Measurements from ENCODE around the gene GPR156.
"Not testable (repeated sequence)": the region's sequence is repeated elsewhere in the genome, so short reads cannot be mapped to it uniquely, and the experiment has no call there.

The GPR156 gene

GRCh38 chr3:120245386-120245785, 39.6 kb downstream of the GPR156 start:
- H3K4me1 ChIP-seq = peaks cover 0 to 4% (median 0%) of the 10 kb centered on the region in 10 experiments; a peak in 1 of 20 replicates
- no peaks in the 10 kb centered on the region for H3K9me3 ChIP-seq (replicated peaks in 1 of 11)
- no peaks in the 10 kb centered on the region for H3K27me3 ChIP-seq
- H3K36me3 ChIP-seq = no peaks in the 10 kb centered on the region
- H3K4me3 ChIP-seq = no peak overlapping the region
- H3K9ac ChIP-seq = no peak overlapping the region; a peak in 1 of 22 replicates
- H3K27ac ChIP-seq = no peak overlapping the region
- H3K4me2 ChIP-seq = no peak overlapping the region
- no peak for TF ChIP-seq Cebpa-rat (IDR thresholded peaks at IDR 0.05)
- H4K20me1 ChIP-seq = no peaks in the 10 kb centered on the region

- no peaks in the 10 kb centered on the region for H3K9me3 ChIP-seq (replicated peaks in 1 of 11)
- peaks cover 0 to 4% (median 0%) of the 10 kb centered on the region in 10 experiments; a peak in 1 of 20 replicates for H3K4me1 ChIP-seq
- no peak overlapping the region for H3K27ac ChIP-seq
- H4K20me1 ChIP-seq = no peaks in the 10 kb centered on the region
- H3K9ac ChIP-seq = no peak overlapping the region; a peak in 1 of 22 replicates
- no peaks in the 10 kb centered on the region for H3K27me3 ChIP-seq
- no peak overlapping the region for H3K4me2 ChIP-seq
- H3K4me3 ChIP-seq = no peak overlapping the region
- no peak for TF ChIP-seq Cebpa-rat (IDR thresholded peaks at IDR 0.05)
- no peaks in the 10 kb centered on the region for H3K36me3 ChIP-seq
Measured at GRCh38 chr3:120244834-120245225, 40.2 kb downstream of the GPR156 start.

GRCh38 chr3:120239644-120240043, 45.4 kb downstream of the GPR156 start:
- Histone ChIP-seq H3K9me3 (replicated peaks in 1 of 11) (0 out of 22 replicates have a peak, but pooled peaks cover 0 to 3% (median 0%) of the 10 kb centered on the region in 11 experiments), H3K27me3 (no peaks in the 10 kb centered on the region), H3K4me3 (no peak overlapping the region), H3K9ac (no peak overlapping the region), H3K36me3 (no peaks in the 10 kb centered on the region), H4K20me1 (no peaks in the 10 kb centered on the region), H3K4me2 (no peak overlapping the region), H3K27ac (no peak overlapping the region), H3K4me1 (peaks cover 0 to 4% (median 0%) of the 10 kb centered on the region in 10 experiments; a peak in 1 of 20 replicates)
- TF ChIP-seq Cebpa-rat (IDR thresholded peaks at IDR 0.05) = no peak

- H3K27ac ChIP-seq = no peak overlapping the region
- no peak overlapping the region for H3K4me2 ChIP-seq
- H4K20me1 ChIP-seq = no peaks in the 10 kb centered on the region
Measured at GRCh38 chr3:120227710-120228347, 57.2 kb downstream of the GPR156 start.

GRCh38 chr3:120224237-120224636, 60.8 kb downstream of the GPR156 start:
- no peak overlapping the region for H3K4me3 ChIP-seq
- no peaks in the 10 kb centered on the region for H3K36me3 ChIP-seq
- no peaks in the 10 kb centered on the region for H3K4me1 ChIP-seq
- peaks cover 0 to 4% (median 0%) of the 10 kb centered on the region in 11 experiments; a peak in 1 of 22 replicates for H3K9me3 ChIP-seq (replicated peaks in 1 of 11)
- no peak overlapping the region for H3K9ac ChIP-seq
- no peak overlapping the region for H3K27ac ChIP-seq
- TF ChIP-seq Cebpa-rat (IDR thresholded peaks at IDR 0.05) = no peak
- no peaks in the 10 kb centered on the region for H3K27me3 ChIP-seq
- H4K20me1 ChIP-seq = no peaks in the 10 kb centered on the region
- no peak overlapping the region for H3K4me2 ChIP-seq

More at GRCh38 chr3:120227710-120228347, 57.2 kb downstream of the GPR156 start:
- Histone ChIP-seq H3K4me1 (no peaks in the 10 kb centered on the region), H3K27me3 (no peaks in the 10 kb centered on the region), H3K9ac (no peak overlapping the region), H3K4me3 (no peak overlapping the region), H3K9me3 (replicated peaks in 1 of 11) (peaks cover 4 to 6% (median 5%) of the 10 kb centered on the region in 11 experiments; a peak in 18 of 22 replicates), H3K36me3 (no peaks in the 10 kb centered on the region)
- no peak for TF ChIP-seq Cebpa-rat (IDR thresholded peaks at IDR 0.05)

- TF ChIP-seq Cebpa-rat (IDR thresholded peaks at IDR 0.05) = no peak
- peaks cover 0 to 7% (median 0%) of the 10 kb centered on the region in 11 experiments; a peak in 5 of 22 replicates for H3K9me3 ChIP-seq (replicated peaks in 1 of 11)
- no peaks in the 10 kb centered on the region for H3K27me3 ChIP-seq
- H3K36me3 ChIP-seq = no peaks in the 10 kb centered on the region
- no peak overlapping the region for H3K4me2 ChIP-seq
- no peak overlapping the region for H3K27ac ChIP-seq
- H3K4me1 ChIP-seq = no peaks in the 10 kb centered on the region
- no peak overlapping the region for H3K4me3 ChIP-seq
- H4K20me1 ChIP-seq = no peaks in the 10 kb centered on the region
- no peak overlapping the region for H3K9ac ChIP-seq
Measured at GRCh38 chr3:120218981-120219380, 66.0 kb downstream of the GPR156 start.

- H3K9ac ChIP-seq; H4K20me1 ChIP-seq; H3K4me2 ChIP-seq; H3K27me3 ChIP-seq; H3K4me3 ChIP-seq; H3K36me3 ChIP-seq; H3K9me3 ChIP-seq (replicated peaks in 1 of 11); H3K4me1 ChIP-seq; H3K27ac ChIP-seq: not testable (repeated sequence)
Measured at GRCh38 chr3:120216633-120217032, 68.4 kb downstream of the GPR156 start.

- Histone ChIP-seq H3K4me2 (no peak overlapping the region), H4K20me1 (no peaks in the 10 kb centered on the region), H3K27ac (no peak overlapping the region), H3K4me3 (no peak overlapping the region), H3K9ac (no peak overlapping the region), H3K4me1 (0 out of 20 replicates have a peak, but pooled peaks cover 0 to 4% (median 0%) of the 10 kb centered on the region in 10 experiments), H3K27me3 (no peaks in the 10 kb centered on the region), H3K9me3 (replicated peaks in 1 of 11) (peaks cover 0 to 7% (median 0%) of the 10 kb centered on the region in 11 experiments; a peak in 4 of 22 replicates), H3K36me3 (no peaks in the 10 kb centered on the region)
- no peak for TF ChIP-seq Cebpa-rat (IDR thresholded peaks at IDR 0.05)
Measured at GRCh38 chr3:120214176-120214575, 70.8 kb downstream of the GPR156 start.

GRCh38 chr3:120212505-120212904, 72.5 kb downstream of the GPR156 start:
- H3K9me3 ChIP-seq (replicated peaks in 1 of 11) = peaks cover 0 to 7% (median 0%) of the 10 kb centered on the region in 11 experiments; a peak in 4 of 22 replicates
- H4K20me1 ChIP-seq = no peaks in the 10 kb centered on the region
- H3K4me3 ChIP-seq = no peak overlapping the region
- H3K4me2 ChIP-seq = no peak overlapping the region
- H3K27ac ChIP-seq = no peak overlapping the region
- H3K36me3 ChIP-seq = no peaks in the 10 kb centered on the region
- H3K27me3 ChIP-seq = no peaks in the 10 kb centered on the region
- H3K9ac ChIP-seq = no peak overlapping the region
- H3K4me1 ChIP-seq = 0 out of 20 replicates have a peak, but pooled peaks cover 0 to 4% (median 0%) of the 10 kb centered on the region in 10 experiments
- TF ChIP-seq Cebpa-rat (IDR thresholded peaks at IDR 0.05) = no peak

GRCh38 chr3:120209425-120209824, 75.6 kb downstream of the GPR156 start:
- Histone ChIP-seq H3K9me3 (replicated peaks in 1 of 11) (no peaks in the 10 kb centered on the region), H4K20me1 (no peaks in the 10 kb centered on the region), H3K4me3 (no peak overlapping the region), H3K4me2 (no peak overlapping the region), H3K27ac (no peak overlapping the region), H3K9ac (no peak overlapping the region), H3K36me3 (no peaks in the 10 kb centered on the region), H3K4me1 (peaks cover 0 to 5% (median under 1%) of the 10 kb centered on the region in 10 experiments; a peak in 2 of 20 replicates), H3K27me3 (no peaks in the 10 kb centered on the region)
- TF ChIP-seq Cebpa-rat (IDR thresholded peaks at IDR 0.05) = no peak
